Medulla oblongata (tissue), 1 donor: ENCODE results near the gene RALGDS.

Source experiments
- DNase-seq: peaks from one replicate; pipeline ENCODE4 v3.0.0-alpha.2; 2015; ENCODE audit errors: extremely low spot score

Gene RALGDS

GRCh38 chr9:133137451-133138231 is 16.6 kb upstream of the RALGDS start:
- peak; percentile 92 for DNase-seq

GRCh38 chr9:133135146-133135745 is 14.2 kb upstream of the RALGDS start:
- peak; percentile 27 for DNase-seq

- DNase-seq, result peak; percentile 9
Observed at GRCh38 chr9:133134388-133135145, 13.5 kb upstream of the RALGDS start.

- peak; percentile 85 for DNase-seq
Observed at GRCh38 chr9:133133681-133134387, 12.8 kb upstream of the RALGDS start.

- DNase-seq, result peak; percentile 53
Observed at GRCh38 chr9:133132174-133132573, 11.1 kb upstream of the RALGDS start.

- DNase-seq, result peak; percentile 14
Observed at GRCh38 chr9:133131506-133131905, 10.5 kb upstream of the RALGDS start.

GRCh38 chr9:133130685-133131244 is 9.7 kb upstream of the RALGDS start:
- peak; percentile 2 for DNase-seq

- peak; percentile 57 for DNase-seq
Observed at GRCh38 chr9:133129001-133129795, 8.2 kb upstream of the RALGDS start.

GRCh38 chr9:133128152-133128551 is 7.1 kb upstream of the RALGDS start:
- DNase-seq, result no peak

GRCh38 chr9:133127340-133127981 is 6.4 kb upstream of the RALGDS start:
- no peak for DNase-seq

GRCh38 chr9:133126697-133127339 is 5.8 kb upstream of the RALGDS start:
- no peak for DNase-seq

GRCh38 chr9:133125941-133126696 is 5.1 kb upstream of the RALGDS start:
- peak; percentile 61 for DNase-seq

GRCh38 chr9:133124907-133125275 is 3.9 kb upstream of the RALGDS start:
- peak; percentile 2 for DNase-seq

- DNase-seq, result peak; percentile 4
Observed at GRCh38 chr9:133124123-133124906, 3.3 kb upstream of the RALGDS start.

GRCh38 chr9:133122935-133123611 is 2.0 kb upstream of the RALGDS start:
- peak; percentile 5 for DNase-seq

GRCh38 chr9:133122605-133122934 is 1.5 kb upstream of the RALGDS start:
- peak; percentile 4 for DNase-seq

GRCh38 chr9:133121915-133122550 is 993 bp upstream of the RALGDS start:
- peak; percentile 79 for DNase-seq
